ENCODE results near the gene ZFAND3.
A peak's percentile ranks its signal among the peaks of the same experiment; 100 is the strongest.

The ZFAND3 gene

GRCh38 chr6:37858363-37858762 lies 38.8 kb downstream of the ZFAND3 start:
- Histone ChIP-seq H3K4me2 (no peak overlapping the region), H4K20me1 (peaks cover 87 to 100% (median 99%) of the 10 kb centered on the region in 11 experiments), H3K27me3 (no peaks in the 10 kb centered on the region), H3K9me3 (replicated peaks in 1 of 11) (no peaks in the 10 kb centered on the region), H3K9ac (no peak overlapping the region; a peak in 1 of 22 replicates), H3K27ac (no peak overlapping the region), H3K4me1 (peaks cover 0 to 10% (median 8%) of the 10 kb centered on the region in 10 experiments; a peak in 6 of 20 replicates), H3K4me3 (no peak overlapping the region), H3K36me3 (peaks cover 12 to 30% (median 22%) of the 10 kb centered on the region in 11 experiments; a peak in 19 of 22 replicates)
- no peak for TF ChIP-seq Cebpa-rat (IDR thresholded peaks at IDR 0.05)

GRCh38 chr6:37860226-37860839 lies 40.8 kb downstream of the ZFAND3 start:
- H3K27ac ChIP-seq: no peak overlapping the region
- 0 out of 22 replicates have a peak overlapping the region, but pooled peaks of 1 of the 11 experiments have one; percentile 43 for H3K9ac ChIP-seq
- no peaks in the 10 kb centered on the region for H3K9me3 ChIP-seq (replicated peaks in 1 of 11)
- no peak overlapping the region for H3K4me2 ChIP-seq
- H4K20me1 ChIP-seq: peaks cover 84 to 100% (median 99%) of the 10 kb centered on the region in 11 experiments
- H3K4me3 ChIP-seq: no peak overlapping the region
- no peaks in the 10 kb centered on the region for H3K27me3 ChIP-seq
- peaks cover 12 to 22% (median 15%) of the 10 kb centered on the region in 10 experiments; a peak in 19 of 20 replicates for H3K4me1 ChIP-seq
- no peak for TF ChIP-seq Cebpa-rat (IDR thresholded peaks at IDR 0.05)
- H3K36me3 ChIP-seq: peaks cover 12 to 39% (median 26%) of the 10 kb centered on the region in 11 experiments; a peak in 19 of 22 replicates

- Histone ChIP-seq H3K4me2 (no peak overlapping the region), H3K36me3 (peaks cover 5 to 29% (median 16%) of the 10 kb centered on the region in 11 experiments; a peak in 17 of 22 replicates), H3K4me3 (no peak overlapping the region), H3K4me1 (peaks cover 21 to 33% (median 24%) of the 10 kb centered on the region in 10 experiments), H3K27ac (no peak overlapping the region), H3K27me3 (no peaks in the 10 kb centered on the region), H3K9ac (no peak overlapping the region), H4K20me1 (peaks cover 84 to 100% (median 99%) of the 10 kb centered on the region in 11 experiments), H3K9me3 (replicated peaks in 1 of 11) (no peaks in the 10 kb centered on the region)
- TF ChIP-seq Cebpa-rat (IDR thresholded peaks at IDR 0.05): no peak
These were observed 41.9 kb downstream of the ZFAND3 start for GRCh38 chr6:37861452-37861851.

GRCh38 chr6:37862430-37862829 lies 42.9 kb downstream of the ZFAND3 start:
- Histone ChIP-seq H3K27ac (no peak overlapping the region), H4K20me1 (peaks cover 85 to 100% (median 99%) of the 10 kb centered on the region in 11 experiments), H3K4me2 (no peak overlapping the region)

GRCh38 chr6:37862992-37863391 lies 43.5 kb downstream of the ZFAND3 start:
- Histone ChIP-seq H3K9me3 (replicated peaks in 1 of 11) (no peaks in the 10 kb centered on the region), H3K27me3 (no peaks in the 10 kb centered on the region), H3K4me1 (peaks cover 31 to 49% (median 37%) of the 10 kb centered on the region in 10 experiments), H3K27ac (no peak overlapping the region), H4K20me1 (peaks cover 81 to 100% (median 99%) of the 10 kb centered on the region in 11 experiments), H3K4me3 (no peak overlapping the region), H3K9ac (no peak overlapping the region), H3K36me3 (peaks cover 5 to 28% (median 16%) of the 10 kb centered on the region in 11 experiments; a peak in 16 of 22 replicates), H3K4me2 (no peak overlapping the region)
- TF ChIP-seq Cebpa-rat (IDR thresholded peaks at IDR 0.05): no peak

More at GRCh38 chr6:37862430-37862829, 42.9 kb downstream of the ZFAND3 start:
- no peak overlapping the region for H3K4me3 ChIP-seq
- no peak overlapping the region for H3K9ac ChIP-seq
- peaks cover 5 to 28% (median 16%) of the 10 kb centered on the region in 11 experiments; a peak in 16 of 22 replicates for H3K36me3 ChIP-seq
- peaks cover 31 to 43% (median 34%) of the 10 kb centered on the region in 10 experiments for H3K4me1 ChIP-seq
- no peaks in the 10 kb centered on the region for H3K27me3 ChIP-seq
- TF ChIP-seq Cebpa-rat (IDR thresholded peaks at IDR 0.05): no peak
- H3K9me3 ChIP-seq (replicated peaks in 1 of 11): no peaks in the 10 kb centered on the region

GRCh38 chr6:37864250-37864649 lies 44.7 kb downstream of the ZFAND3 start:
- H3K4me2 ChIP-seq: peak overlapping the region in 2 of 11 experiments; percentile 33 to 40; a peak in 1 of 22 replicates
- H3K4me1 ChIP-seq: peaks cover 28 to 57% (median 33%) of the 10 kb centered on the region in 10 experiments
- peaks cover 5 to 31% (median 17%) of the 10 kb centered on the region in 11 experiments; a peak in 16 of 22 replicates for H3K36me3 ChIP-seq
- H4K20me1 ChIP-seq: peaks cover 78 to 100% (median 99%) of the 10 kb centered on the region in 11 experiments
- H3K9ac ChIP-seq: no peak overlapping the region
- no peak overlapping the region for H3K27ac ChIP-seq
- no peak for TF ChIP-seq Cebpa-rat (IDR thresholded peaks at IDR 0.05)
- H3K27me3 ChIP-seq: no peaks in the 10 kb centered on the region
- peaks cover 0 to 4% (median 3%) of the 10 kb centered on the region in 11 experiments; a peak in 14 of 22 replicates for H3K9me3 ChIP-seq (replicated peaks in 1 of 11)
- no peak overlapping the region for H3K4me3 ChIP-seq

GRCh38 chr6:37865504-37865903 lies 46.0 kb downstream of the ZFAND3 start:
- H3K4me2 ChIP-seq: peak overlapping the region; percentile 16 to 62 (median 40); a peak in 19 of 22 replicates
- no peak for TF ChIP-seq Cebpa-rat (IDR thresholded peaks at IDR 0.05)
- H3K4me3 ChIP-seq: no peak overlapping the region
- H4K20me1 ChIP-seq: peaks cover 69 to 100% (median 94%) of the 10 kb centered on the region in 11 experiments
- no peak overlapping the region for H3K27ac ChIP-seq
- H3K36me3 ChIP-seq: peaks cover 5 to 44% (median 23%) of the 10 kb centered on the region in 11 experiments; a peak in 17 of 22 replicates
- no peak overlapping the region for H3K9ac ChIP-seq
- no peaks in the 10 kb centered on the region for H3K27me3 ChIP-seq
- H3K4me1 ChIP-seq: peaks cover 24 to 54% (median 31%) of the 10 kb centered on the region in 10 experiments
- H3K9me3 ChIP-seq (replicated peaks in 1 of 11): peaks cover 0 to 16% (median 15%) of the 10 kb centered on the region in 11 experiments; a peak in 18 of 22 replicates

GRCh38 chr6:37866590-37867507 lies 47.3 kb downstream of the ZFAND3 start:
- no peak for TF ChIP-seq Cebpa-rat (IDR thresholded peaks at IDR 0.05)
- peak overlapping the region in 10 of 11 experiments; percentile 0 to 77 (median 27); a peak in 16 of 22 replicates for H3K4me2 ChIP-seq
- H3K9ac ChIP-seq: no peak overlapping the region
- H3K9me3 ChIP-seq (replicated peaks in 1 of 11): peaks cover 8 to 29% (median 28%) of the 10 kb centered on the region in 11 experiments; a peak in 20 of 22 replicates
- H3K36me3 ChIP-seq: peaks cover 7 to 57% (median 32%) of the 10 kb centered on the region in 11 experiments; a peak in 19 of 22 replicates
- peaks cover 59 to 100% (median 89%) of the 10 kb centered on the region in 11 experiments for H4K20me1 ChIP-seq
- peak overlapping the region in 3 of 11 experiments; percentile 16 to 29 (median 22); a peak in 2 of 22 replicates for H3K27ac ChIP-seq
- H3K4me1 ChIP-seq: peaks cover 24 to 53% (median 31%) of the 10 kb centered on the region in 10 experiments
- H3K27me3 ChIP-seq: no peaks in the 10 kb centered on the region
- no peak overlapping the region for H3K4me3 ChIP-seq
